DMS79 treated with DMSO at 0.1 percent for 48 hours (cell line): ENCODE data around the gene TMEM131.
"Not testable (repeated sequence)": the region's sequence is repeated elsewhere in the genome, so short reads cannot be mapped to it uniquely, and the experiment has no call there.

Experiments
- DNase-seq: peaks from one replicate; lab custom pipeline; 2025; lab: John Stamatoyannopoulos, UW

The TMEM131 gene, protein sequence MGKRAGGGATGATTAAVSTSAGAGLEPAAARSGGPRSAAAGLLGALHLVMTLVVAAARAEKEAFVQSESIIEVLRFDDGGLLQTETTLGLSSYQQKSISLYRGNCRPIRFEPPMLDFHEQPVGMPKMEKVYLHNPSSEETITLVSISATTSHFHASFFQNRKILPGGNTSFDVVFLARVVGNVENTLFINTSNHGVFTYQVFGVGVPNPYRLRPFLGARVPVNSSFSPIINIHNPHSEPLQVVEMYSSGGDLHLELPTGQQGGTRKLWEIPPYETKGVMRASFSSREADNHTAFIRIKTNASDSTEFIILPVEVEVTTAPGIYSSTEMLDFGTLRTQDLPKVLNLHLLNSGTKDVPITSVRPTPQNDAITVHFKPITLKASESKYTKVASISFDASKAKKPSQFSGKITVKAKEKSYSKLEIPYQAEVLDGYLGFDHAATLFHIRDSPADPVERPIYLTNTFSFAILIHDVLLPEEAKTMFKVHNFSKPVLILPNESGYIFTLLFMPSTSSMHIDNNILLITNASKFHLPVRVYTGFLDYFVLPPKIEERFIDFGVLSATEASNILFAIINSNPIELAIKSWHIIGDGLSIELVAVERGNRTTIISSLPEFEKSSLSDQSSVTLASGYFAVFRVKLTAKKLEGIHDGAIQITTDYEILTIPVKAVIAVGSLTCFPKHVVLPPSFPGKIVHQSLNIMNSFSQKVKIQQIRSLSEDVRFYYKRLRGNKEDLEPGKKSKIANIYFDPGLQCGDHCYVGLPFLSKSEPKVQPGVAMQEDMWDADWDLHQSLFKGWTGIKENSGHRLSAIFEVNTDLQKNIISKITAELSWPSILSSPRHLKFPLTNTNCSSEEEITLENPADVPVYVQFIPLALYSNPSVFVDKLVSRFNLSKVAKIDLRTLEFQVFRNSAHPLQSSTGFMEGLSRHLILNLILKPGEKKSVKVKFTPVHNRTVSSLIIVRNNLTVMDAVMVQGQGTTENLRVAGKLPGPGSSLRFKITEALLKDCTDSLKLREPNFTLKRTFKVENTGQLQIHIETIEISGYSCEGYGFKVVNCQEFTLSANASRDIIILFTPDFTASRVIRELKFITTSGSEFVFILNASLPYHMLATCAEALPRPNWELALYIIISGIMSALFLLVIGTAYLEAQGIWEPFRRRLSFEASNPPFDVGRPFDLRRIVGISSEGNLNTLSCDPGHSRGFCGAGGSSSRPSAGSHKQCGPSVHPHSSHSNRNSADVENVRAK (N-terminal part only)

DNA sequence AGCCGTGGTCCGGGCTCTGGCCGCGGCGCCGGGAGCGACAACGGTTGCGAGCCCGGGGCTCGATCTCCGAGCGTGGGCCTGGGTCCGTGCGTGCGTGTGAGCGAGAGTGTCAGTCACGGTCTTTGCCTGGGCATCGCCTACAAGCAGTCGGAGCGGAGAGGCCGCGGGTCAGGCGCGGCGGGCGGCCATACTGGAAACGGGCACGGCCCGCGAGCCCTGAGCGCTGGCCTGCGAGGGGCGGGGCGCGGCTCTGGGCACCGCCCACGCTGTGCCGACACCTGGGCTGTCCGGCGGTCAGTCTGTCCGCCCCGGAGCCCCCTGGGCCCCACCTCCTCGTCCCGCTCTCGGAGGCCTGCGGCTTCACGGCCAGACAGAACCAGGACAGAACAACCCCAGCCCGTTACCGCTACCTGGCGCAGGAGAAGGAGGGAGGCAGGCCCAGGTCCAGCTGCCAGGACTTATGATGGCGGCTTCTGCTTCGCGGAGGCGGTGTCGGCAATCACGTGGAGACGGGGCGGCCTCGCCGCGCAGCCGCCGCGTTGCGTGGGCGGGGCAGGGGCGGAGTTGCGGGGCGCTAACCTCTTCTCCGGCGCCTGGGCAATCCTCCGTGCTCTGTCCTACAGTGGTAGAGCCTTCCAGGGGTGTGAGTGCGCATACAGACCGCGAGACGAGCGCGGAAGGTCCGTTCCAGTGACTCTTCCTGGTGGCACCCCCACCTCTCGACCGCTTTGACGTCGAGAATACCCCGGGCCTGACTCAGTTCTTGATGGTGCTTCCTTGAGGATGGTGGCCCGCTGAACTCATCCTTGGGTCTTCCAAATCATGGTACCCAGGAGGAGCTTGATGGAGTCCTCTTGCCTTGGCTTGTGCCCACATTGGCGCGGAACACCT lies at the start of gene TMEM131:
Gene TMEM131, minus strand, starts transcription at position 215 of the 891 bp plus-strand sequence. CDS start 286 bp downstream, outside the sequence.
- DNase-seq = peak; percentile 92

DNA sequence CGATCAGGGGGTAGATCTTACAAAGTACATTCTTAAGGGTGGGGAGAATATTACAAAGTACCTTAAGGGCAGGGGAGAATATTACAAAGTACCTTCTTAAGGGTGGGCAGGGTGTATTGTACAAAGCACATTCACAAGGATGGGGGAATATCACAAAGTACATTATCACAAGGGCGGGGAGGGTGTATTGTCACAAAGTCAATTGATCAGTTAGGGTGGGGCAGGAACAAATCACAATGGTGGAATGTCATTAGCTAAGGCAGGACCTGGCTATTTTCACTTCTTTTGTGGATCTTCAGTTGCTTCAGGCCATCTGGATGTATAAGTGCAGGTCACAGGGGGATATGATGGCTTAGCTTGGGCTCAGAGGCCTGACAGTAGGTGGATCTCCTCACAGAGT lies 49.0 kb upstream of the TMEM131 start:
- not testable (repeated sequence) for DNase-seq

DNA sequence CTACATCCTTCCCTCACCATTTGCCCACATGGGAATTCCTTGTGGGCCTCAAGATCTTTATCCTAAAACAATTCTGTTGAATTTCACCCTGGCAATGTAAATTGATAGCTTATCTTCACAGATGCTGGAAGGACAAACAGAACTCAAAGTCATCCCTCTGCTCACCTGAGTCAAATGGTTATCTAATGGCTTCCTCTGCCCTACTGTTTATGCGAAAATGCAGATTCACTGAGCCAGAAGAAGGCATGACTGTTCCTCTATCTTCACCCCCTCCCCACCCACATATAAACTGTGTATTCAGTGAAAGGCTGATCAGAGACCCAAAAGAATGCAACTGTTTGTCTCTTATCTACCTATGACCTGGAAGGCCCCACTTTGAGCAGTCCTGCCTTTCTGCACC lies 47.4 kb upstream of the TMEM131 start:
- no peak for DNase-seq

DNA sequence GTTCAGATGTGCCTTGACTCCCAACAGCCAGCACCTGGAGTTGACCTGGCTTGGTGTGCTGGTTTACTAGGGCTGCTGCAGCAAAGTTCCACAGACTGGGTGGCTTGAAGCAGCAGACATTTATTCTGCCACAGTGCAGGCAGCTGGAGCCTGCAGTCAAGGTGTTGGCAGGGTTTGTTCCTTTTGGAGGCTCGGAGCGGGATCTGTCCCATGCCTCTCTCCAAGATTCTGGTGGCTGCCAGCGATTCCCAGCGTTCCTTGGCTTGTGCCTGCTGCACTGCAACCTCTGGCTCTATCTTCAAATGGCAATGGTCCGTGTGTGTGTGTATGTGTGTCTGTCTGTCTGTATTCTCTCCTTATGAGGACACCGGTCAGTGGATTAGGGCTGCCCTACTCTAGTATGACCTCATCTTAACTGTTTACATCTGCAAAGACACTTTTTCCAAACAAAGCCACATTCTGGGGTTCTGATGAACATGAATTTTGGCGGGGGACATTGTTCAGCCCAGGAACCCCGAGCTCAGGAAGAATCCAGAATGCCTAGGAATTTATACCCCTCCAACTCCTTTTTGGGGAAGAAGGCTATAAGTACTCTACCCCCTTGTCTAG lies 44.7 kb upstream of the TMEM131 start:
- DNase-seq = no peak

DNA sequence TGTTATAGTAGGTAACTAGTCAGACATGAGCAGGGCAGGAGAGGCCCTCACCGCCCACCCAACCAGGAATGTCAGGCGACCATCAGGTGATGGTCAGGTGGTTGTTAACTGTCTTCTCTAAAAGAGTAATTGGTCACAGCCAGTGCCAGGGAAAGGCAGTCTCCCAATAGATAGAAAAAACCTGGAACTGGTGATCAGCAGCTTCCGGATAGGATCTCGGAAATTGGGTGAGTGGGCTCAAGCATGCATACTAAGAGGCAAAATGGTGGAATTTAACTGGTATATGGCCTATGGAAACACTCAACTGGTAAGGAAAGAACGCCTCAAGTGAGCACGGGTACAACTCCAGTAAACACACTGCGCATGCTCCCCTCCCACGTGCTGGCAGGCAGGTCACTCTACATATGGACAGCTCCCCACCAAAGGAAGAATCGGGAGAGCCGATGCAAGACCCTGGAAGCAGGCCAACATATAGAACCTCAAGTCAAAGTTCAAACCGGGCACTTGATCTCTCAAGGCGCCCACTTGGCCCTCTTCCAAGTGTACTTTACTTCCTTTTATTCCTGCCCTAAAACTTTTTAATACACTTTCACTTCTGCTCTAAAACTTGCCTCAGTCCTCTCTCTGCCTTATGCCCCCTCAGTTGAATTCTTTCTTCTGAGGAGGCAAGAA lies 43.5 kb upstream of the TMEM131 start:
- DNase-seq = peak; percentile 16

DNA sequence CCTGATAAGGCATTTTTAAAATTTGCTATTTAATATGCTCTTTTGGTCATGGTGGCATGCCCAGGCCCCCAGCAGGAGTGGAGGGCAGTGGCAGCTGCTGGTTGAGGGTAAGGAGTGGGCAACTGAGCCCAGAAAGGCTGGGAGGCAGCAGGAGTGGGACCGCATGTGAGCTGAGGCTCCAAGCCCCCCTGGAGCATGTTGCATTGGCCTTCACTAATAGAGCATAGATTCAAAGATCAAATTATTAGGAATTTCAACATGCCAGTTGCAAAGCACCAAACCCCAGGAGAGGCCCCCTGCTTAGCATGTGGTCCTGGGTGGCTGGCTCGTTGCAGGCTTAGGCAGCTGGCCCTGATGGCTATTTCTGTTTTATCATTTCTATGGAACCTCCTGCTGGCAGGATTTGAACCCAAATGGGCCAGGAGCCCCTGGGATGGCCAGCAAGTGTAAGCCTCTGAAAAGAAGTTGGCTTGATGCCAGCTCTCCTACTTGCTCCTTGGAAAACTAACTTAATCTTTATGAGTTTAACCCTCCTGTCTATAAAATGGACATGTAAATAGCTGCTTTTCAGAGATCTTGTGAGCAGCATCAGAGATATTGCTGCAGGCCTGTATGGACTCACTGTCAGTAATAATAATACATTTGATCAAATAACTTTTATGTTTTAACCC lies 42.1 kb upstream of the TMEM131 start:
- peak; percentile 5 for DNase-seq

DNA sequence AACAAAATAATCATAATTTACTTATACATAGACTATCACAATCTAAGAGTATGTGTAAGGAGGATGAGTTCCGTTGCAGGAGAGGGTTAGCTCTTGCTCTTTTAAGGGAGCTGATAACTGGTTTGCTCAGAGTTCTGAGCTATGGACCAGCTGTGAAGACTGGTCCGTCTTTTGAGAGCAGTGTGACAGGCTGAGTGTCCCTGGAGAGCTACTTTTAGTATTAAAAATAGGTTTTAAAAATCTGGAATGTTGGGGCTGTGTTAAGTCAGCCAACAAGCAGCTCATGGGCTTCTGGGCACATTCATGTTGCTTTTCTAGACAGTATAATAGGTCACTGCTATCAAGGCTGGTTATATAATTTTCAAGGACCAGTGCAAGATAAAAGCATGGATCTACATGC lies 41.5 kb upstream of the TMEM131 start:
- no peak for DNase-seq

DNA sequence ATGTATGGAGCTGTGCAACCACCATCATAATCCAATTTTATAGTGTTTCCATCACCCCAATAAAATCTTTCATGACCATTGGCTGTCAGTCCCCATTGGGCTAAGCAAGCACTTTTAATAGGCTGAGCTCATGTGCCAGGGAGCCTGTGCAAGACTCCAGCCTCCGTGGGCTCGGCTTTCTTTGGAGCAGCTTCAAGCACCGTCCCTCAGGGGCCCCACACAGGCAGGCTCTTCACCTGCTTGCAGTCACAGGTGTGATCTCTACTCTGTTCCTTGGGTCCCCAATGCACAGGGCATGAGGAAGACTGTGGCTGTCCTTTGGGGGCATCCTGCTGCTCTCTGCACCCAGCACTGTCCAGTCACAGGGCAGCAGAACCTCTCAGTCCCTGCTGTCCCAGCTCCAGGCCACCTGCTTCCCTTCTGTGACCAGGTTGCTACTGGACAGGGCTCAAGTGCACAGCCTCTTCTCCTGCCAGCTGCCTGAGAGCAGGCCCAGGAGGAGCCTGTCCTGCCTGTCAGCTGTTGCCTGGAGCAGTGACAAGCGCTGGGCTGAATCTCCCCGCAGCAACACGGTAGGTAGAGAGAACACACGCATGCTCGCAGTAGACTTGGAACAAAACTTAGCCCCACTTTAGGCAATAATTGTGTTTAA lies 40.7 kb upstream of the TMEM131 start:
- DNase-seq = peak; percentile 35

DNA sequence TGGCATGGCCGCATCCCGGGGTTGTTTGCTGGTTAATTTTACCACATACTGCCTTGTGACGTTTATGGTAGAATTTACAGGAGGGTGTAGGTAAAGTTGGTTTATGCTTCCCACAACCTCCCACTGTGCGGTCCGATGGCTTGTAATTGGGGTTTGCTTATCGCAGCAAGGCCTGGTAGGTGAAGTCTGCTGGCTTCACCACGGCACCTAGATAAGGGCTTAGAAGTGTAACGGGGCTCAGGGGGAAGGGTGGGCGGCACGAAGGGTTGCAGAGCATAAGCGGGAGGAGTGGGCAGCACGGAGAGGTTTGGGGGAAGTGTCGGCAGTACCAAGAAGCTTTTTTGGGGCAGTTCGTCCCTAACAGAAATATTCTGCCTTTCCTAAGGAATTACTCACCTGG lies 39.0 kb upstream of the TMEM131 start:
- no peak for DNase-seq

DNA sequence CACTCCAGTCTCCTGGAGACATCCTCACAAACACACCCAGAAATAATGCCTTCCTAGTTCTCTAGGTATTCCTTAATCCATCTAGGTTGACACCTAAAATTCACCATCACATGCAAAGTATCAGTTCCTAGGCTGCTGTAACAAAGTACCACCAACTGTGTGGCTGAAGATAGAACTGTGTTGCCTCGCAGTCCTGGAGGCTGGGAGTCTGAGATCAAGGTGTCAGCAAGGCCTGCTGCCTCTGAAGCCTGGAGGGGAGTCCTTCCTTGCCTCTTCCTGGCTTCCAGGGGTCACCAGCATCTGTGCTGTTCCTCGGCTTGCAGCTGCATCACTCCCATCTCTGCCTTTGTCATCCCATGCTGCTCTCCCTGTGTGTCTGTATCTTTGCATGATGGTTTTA lies 36.3 kb upstream of the TMEM131 start:
- no peak for DNase-seq

DNA sequence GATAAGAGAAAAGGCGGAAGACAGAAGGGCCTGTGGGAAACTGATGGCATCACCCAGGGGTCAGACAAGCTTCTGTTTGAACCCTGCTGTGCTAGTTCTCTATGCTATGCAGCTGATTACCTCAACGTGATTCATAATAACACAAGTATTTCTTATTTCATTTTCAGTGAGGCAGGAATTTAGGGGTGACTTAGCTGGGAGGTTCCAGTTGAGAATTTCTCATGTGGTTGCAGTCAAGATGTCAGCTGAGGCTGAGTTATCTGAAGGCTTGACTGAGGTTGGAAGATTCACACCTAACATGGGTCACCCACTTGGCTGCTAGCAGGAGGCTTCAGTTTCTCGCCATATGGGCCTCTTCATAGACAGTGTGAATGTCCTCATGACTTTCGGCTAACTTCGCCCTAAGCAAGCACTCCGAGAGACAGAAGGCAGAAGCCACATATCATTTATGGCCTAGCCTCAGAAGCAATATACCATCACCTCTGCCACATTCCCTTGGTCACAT lies 34.0 kb upstream of the TMEM131 start:
- DNase-seq = no peak

DNA sequence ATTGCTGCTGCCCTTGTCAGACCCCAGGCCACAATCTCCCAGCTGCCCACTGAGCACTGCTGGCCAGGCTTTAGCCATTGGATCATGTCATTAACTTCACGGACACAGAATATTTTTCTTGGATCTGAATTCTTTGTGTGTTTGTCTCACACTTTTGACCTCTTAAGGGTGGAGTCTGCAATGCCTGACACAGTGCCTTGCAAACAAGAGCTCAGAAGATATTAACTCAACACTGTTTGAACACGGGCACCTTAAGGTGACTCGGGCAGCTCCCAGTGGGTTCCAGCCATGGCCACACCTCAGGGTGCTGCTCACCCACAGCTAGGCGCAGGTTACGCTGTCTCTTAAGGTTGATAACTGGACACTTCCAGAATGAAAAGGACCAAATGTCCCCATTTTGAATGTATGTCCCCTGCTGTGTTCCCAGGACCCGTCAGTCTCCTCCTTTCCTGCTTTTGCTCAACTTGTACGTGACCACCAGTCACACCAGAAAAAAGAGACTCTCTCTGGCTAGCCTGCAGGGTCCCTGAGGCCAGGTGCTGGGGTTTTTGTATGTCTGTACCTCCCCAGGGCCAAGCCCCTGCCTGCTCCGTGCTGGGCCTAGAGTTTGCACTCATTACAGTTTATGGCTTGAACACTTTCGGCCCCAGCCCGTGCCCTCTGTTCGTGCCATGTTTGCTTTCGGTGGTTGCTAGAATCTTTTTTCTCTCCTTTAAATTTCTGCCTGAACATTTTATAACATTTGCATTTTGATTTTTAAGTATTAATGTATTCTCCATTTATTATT lies 33.4 kb upstream of the TMEM131 start:
- DNase-seq = no peak

DNA sequence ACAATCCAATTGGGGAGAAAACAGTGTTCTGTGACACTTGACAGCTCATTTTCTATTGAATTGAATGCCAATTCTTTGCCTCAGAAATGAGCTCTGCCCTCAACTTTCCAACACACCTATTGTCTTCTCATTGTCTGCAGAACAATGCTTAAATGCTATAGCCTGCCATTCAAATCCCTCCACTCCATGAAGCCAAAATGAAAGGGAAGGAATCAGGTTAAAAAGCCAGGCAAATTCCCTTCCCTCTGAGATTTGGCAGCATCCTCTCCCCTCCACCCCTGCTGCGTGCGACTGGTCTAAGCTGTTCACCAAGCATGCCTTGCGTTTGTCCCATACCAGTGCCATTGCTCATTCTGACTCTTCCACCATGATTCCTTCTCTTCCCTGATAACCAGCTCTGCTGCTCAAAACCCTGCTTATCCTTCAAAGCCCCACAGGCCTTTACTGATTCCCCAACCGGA lies 32.4 kb upstream of the TMEM131 start:
- no peak for DNase-seq

DNA sequence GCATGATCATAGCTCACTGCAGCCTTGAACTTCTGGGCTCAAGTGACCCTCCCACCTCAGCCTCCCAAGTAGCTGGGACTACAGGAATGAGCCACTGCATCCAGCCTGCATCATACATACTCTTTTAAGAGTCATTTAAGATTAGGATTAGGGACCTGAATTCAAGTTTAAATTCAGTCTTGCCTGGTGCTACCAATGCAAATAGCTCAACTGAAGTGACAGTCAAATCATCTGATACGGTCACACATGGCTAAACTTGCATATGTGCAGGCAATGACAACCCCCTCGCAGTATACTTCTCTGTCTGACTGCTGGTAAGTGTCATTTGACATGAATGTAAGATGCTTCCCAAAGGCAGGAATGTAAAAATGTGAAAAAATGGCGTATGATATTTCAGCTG lies 31.8 kb upstream of the TMEM131 start:
- DNase-seq = no peak

DNA sequence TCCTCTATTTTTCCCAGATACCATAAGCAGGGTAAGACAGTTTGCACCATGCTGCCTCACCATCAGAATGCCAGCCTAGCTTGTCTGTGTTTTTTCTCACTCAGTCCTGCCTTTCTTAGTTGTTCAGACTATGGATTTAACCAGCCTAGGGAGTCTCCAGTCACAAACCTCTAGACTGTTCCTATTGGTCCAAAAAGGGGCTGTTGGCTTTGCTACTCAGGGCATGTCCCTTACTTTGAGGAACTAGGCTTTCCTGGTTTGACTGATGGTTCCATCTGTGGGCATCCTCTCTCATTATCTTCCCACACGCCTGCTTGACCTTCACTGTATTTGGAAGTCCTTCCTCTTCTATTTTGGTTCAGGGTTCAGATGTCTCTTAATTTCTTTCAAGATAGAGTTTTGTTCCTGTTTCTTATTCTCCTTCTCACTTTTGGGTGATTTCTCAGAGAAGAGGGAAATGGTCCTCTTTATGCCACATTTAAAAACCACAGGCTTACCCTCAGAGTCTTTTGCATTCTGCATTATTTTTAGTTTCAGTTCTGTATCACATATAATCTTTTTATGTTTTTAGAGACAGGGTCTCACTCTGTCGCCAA lies 31.3 kb upstream of the TMEM131 start:
- no peak for DNase-seq

DNA sequence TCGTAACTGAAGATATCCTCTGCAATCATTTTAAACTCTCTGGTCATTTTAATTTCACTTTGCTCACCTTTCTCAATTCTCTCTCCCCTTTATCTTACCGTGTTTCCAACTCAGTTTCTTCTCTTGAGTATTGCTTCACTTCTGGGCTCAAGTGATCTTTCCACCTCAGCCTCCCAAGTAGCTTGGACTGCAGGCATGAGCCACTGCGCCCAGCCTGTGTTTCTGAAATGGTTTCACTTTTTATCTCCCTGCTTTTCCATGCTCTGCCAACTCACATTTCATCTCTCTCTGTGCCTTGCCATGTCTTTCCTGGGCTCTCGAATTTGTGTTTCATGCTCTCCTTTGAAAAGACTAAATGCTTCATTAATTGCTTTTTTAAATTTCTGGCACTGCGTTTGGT lies 30.5 kb upstream of the TMEM131 start:
- no peak for DNase-seq

DNA sequence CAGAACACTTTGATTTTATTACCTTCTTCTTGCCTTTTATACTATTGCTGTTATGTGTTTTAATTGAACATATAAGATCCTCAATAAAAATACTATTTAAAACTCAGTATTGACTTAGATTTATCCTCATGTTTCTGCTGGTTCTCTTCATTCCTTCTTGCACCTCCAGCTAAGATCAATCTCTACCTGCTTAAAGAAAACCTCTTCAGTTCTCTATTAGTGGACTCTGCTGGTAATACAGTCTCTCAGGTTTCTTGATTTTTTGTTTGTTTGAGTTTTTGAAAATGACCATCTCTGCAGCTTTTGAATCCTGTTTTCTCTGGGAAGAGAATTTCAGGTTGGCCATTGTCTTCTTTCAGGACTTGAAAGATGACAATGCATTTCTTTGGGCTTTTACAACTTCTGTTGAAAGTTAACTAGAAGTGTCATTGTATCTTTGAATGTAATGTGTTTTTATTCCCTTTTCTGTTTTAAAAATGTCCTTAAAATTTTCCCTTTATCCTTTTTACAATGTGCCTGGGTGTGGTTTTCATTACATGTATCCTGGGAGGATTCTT lies 29.8 kb upstream of the TMEM131 start:
- DNase-seq = no peak
